Measurements from ENCODE around the gene HAGHL. TPM values are rescaled to one million over a fixed set of nuclear protein-coding genes. Genes with fewer than 3 reads are reported as not detected.
A peak's percentile ranks its signal among the peaks of the same experiment; 100 is the strongest.
"Not testable (repeated sequence)": the region's sequence is repeated elsewhere in the genome, so short reads cannot be mapped to it uniquely, and the experiment has no call there.

HAGHL gene
- total RNA-seq, 1 donor from 2014 or later = 31.7 TPM

DNA sequence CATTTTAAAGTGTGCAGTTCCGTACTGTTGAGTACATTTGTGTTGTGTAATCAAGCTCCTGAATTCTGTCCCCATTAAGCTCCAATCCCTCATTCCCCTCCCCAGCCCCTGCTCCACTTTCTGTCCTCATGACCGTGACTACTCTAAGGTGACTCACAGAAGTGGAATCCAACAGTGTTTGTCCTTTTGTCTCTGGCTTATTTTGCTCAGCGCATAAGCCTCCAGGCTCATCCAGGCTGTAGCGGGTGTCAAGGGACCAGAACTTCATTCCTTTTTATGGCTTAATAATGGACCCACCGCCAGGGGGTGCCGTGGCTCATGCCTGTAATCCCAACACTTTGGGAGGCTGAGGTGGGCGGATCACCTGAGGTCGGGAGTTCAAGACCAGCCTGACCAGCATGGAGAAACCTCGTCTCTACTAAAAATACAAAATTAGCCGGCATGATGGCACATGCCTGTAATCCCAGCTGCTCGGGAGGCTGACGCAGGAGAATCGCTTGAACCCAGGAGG is 14.1 kb upstream of the HAGHL start:
- Mint-ChIP-seq H3K9me3 (ENCODE audit: unreplicated experiment) (peaks cover 15% of the 10 kb centered on the region), H3K4me1 (ENCODE audit: low read depth, unreplicated experiment) (peaks cover 20% of the 10 kb centered on the region), H3K27ac (ENCODE audit: unreplicated experiment) (peak overlapping the region; percentile 48), H3K4me3 (ENCODE audit: unreplicated experiment) (peak overlapping the region; percentile 58), H3K27me3 (ENCODE audit: unreplicated experiment) (peaks cover 24% of the 10 kb centered on the region)
- not testable (repeated sequence) for H3K36me3 Mint-ChIP-seq (ENCODE audit: unreplicated experiment); DNase-seq
- TF ChIP-seq, protein P1, sequence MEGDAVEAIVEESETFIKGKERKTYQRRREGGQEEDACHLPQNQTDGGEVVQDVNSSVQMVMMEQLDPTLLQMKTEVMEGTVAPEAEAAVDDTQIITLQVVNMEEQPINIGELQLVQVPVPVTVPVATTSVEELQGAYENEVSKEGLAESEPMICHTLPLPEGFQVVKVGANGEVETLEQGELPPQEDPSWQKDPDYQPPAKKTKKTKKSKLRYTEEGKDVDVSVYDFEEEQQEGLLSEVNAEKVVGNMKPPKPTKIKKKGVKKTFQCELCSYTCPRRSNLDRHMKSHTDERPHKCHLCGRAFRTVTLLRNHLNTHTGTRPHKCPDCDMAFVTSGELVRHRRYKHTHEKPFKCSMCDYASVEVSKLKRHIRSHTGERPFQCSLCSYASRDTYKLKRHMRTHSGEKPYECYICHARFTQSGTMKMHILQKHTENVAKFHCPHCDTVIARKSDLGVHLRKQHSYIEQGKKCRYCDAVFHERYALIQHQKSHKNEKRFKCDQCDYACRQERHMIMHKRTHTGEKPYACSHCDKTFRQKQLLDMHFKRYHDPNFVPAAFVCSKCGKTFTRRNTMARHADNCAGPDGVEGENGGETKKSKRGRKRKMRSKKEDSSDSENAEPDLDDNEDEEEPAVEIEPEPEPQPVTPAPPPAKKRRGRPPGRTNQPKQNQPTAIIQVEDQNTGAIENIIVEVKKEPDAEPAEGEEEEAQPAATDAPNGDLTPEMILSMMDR (IDR thresholded peaks at IDR 0.05; ENCODE audit: partially characterized antibody, unreplicated experiment) = peak; percentile 71

DNA sequence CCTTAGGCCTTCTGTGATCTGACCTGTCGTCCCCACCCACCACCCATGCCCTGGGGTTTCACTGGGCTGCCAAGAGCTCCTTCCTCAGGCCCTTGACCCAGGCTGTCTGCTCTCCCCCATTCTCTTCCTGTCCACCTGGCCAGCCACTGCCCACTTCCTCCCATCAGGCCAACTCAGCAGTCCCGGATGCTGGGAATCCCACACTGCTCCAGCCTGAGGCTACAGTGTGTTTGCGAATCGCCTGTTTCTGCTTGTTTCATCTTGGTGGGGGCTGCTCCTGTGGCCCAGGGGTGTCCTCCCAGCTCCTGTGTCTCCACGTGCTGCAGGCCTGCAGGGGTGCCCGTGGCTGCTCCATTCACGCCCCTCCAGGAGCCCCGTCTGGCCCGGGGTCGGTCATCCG is 12.8 kb upstream of the HAGHL start:
- Mint-ChIP-seq H3K27me3 (ENCODE audit: unreplicated experiment) (peaks cover 18% of the 10 kb centered on the region), H3K27ac (ENCODE audit: unreplicated experiment) (peak overlapping the region; percentile 76), H3K4me3 (ENCODE audit: unreplicated experiment) (peak overlapping the region; percentile 59)

DNA sequence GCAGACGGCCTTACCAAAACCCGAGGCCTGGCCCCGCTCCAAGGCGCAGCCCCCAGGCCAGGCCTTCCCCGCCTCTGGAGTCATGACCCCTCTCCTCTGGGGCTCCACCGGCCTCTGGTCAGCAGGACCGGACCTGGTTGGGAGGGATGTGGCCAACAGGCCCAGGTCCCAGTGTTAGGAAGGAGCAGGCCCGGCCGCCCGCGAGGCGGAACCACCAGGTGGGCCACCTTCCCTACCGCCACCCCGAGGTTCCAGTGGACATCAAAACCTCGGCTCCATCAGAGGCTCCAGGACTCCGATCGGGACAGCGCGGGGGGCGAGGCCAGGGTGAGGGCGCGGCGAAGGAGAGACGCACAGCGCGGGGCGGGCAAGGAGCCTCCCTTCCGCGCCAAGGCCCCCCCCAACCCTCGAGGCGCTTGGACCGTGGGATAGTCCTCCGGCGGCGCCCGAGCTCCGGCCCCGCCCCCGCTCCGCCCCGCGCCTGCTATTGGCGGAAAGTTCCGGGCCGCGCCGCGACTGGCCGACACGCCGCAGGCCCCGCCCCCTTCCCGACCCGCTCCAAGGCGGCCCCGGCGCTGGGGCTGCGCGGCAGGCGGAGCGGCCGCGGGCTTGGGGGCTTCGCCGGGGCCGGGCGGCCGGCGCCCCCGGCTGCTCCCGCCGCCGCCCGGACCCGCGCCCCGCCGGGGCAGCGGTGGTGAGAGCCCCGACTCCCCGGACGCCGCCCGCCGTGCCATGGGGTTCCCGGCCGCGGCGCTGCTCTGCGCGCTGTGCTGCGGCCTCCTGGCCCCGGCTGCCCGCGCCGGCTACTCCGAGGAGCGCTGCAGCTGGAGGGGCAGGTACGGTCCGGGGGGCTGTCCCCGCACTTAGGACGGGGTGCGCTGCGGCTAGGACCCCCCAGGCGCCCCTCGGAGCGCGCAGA is 12.1 kb upstream of the HAGHL start, which contains the start of gene METRN:
METRN (plus strand) TSS at position 561 of the 919 bp plus-strand sequence; CDS start at position 733, 172 bp downstream.
- H3K4me3 Mint-ChIP-seq (ENCODE audit: unreplicated experiment) = peak within 1 kb of the TSS; percentile 85
- H3K36me3 Mint-ChIP-seq (ENCODE audit: unreplicated experiment) = no peaks in the 10 kb centered on the region
- H3K27ac Mint-ChIP-seq (ENCODE audit: unreplicated experiment) = peak within 1 kb of the TSS; percentile 85
- TF ChIP-seq, protein P1 (IDR thresholded peaks at IDR 0.05; ENCODE audit: partially characterized antibody, unreplicated experiment) = no peak
- H3K27me3 Mint-ChIP-seq (ENCODE audit: unreplicated experiment) = peaks cover 19% of the 10 kb centered on the region
- H3K9me3 Mint-ChIP-seq (ENCODE audit: unreplicated experiment) = peaks cover 17% of the 10 kb centered on the region
- DNase-seq = peak; percentile 98
- H3K4me1 Mint-ChIP-seq (ENCODE audit: low read depth, unreplicated experiment) = peaks cover 19% of the 10 kb centered on the region

More for the DNA sequence above, 12.8 kb upstream of the HAGHL start:
- Mint-ChIP-seq H3K4me1 (ENCODE audit: low read depth, unreplicated experiment) (peaks cover 19% of the 10 kb centered on the region), H3K9me3 (ENCODE audit: unreplicated experiment) (peaks cover 13% of the 10 kb centered on the region), H3K36me3 (ENCODE audit: unreplicated experiment) (no peaks in the 10 kb centered on the region)
- TF ChIP-seq, protein P1 (IDR thresholded peaks at IDR 0.05; ENCODE audit: partially characterized antibody, unreplicated experiment) = no peak
- no peak for DNase-seq

DNA sequence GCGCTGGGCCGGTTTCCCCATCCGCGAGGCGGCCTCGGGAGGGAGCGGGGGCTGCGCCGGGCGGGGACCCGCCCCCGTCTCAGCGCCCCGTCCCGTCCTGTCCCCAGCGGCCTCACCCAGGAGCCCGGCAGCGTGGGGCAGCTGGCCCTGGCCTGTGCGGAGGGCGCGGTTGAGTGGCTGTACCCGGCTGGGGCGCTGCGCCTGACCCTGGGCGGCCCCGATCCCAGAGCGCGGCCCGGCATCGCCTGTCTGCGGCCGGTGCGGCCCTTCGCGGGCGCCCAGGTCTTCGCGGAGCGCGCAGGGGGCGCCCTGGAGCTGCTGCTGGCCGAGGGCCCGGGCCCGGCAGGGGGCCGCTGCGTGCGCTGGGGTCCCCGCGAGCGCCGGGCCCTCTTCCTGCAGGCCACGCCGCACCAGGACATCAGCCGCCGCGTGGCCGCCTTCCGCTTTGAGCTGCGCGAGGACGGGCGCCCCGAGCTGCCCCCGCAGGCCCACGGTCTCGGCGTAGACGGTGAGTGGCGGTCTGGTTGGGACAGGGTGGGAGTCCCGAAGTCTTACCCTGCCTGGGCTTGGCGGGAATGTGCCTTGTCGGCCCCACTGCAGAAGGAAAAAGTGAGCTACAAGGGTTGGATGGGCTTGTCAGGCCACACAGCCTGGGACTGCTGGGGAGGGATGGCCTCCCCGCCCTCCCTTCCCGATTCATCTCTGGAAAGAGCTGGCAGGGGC is 11.3 kb upstream of the HAGHL start:
- Mint-ChIP-seq H3K36me3 (ENCODE audit: unreplicated experiment) (no peaks in the 10 kb centered on the region), H3K4me1 (ENCODE audit: low read depth, unreplicated experiment) (peaks cover 20% of the 10 kb centered on the region), H3K9me3 (ENCODE audit: unreplicated experiment) (peaks cover 20% of the 10 kb centered on the region), H3K27ac (ENCODE audit: unreplicated experiment) (peak overlapping the region; percentile 85), H3K27me3 (ENCODE audit: unreplicated experiment) (peaks cover 25% of the 10 kb centered on the region), H3K4me3 (ENCODE audit: unreplicated experiment) (peak overlapping the region; percentile 85)
- TF ChIP-seq, protein P1 (IDR thresholded peaks at IDR 0.05; ENCODE audit: partially characterized antibody, unreplicated experiment) = peak; percentile 11
- DNase-seq = peak; percentile 72

Data from glutamatergic neuron (in vitro differentiated cells).